LNCAP (cell line): ENCODE data around the gene RAN.

Experiments
- CTCF ChIP-seq: fragments of 450-650 bp; IDR thresholded peaks from 2 replicates; pipeline ENCODE4 v1.5.1; 2017; ENCODE audit warnings: mild to moderate bottlenecking

RAN gene

GRCh38 chr12:130871286-130872178, at the start of gene RAN:
Gene RAN (plus strand): TSS chr12:130872066. CDS start chr12:130872594, 528 bp downstream.
- TF ChIP-seq CTCF = no peak

- TF ChIP-seq CTCF = no peak
Observed at GRCh38 chr12:130825771-130826150, 46.1 kb upstream of the RAN start.

GRCh38 chr12:130826151-130826801, 45.6 kb upstream of the RAN start:
- peak; percentile 78 for TF ChIP-seq CTCF

- TF ChIP-seq CTCF = no peak
Observed at GRCh38 chr12:130827432-130827831, 44.4 kb upstream of the RAN start.

- TF ChIP-seq CTCF = no peak
Observed at GRCh38 chr12:130828895-130829294, 43.0 kb upstream of the RAN start.

- no peak for TF ChIP-seq CTCF
Observed at GRCh38 chr12:130829391-130830245, 42.2 kb upstream of the RAN start.

- no peak for TF ChIP-seq CTCF
Observed at GRCh38 chr12:130830246-130830551, 41.7 kb upstream of the RAN start.
